ENCODE measurements around the gene FBXL3.

GRCh38 chr13:77034881-77035280 lies 7.9 kb upstream of the FBXL3 start:
- no peak for TF ChIP-seq CTCF (IDR thresholded peaks at IDR 0.05; ENCODE audit: insufficient read depth, low read depth, low read length)
- TF ChIP-seq EZH2 (IDR thresholded peaks at IDR 0.05; ENCODE audit: insufficient read depth, low read length), result no peak
